NB4 (cell line): Measurements from ENCODE around the gene CILP2.

Experiments
- DNase-seq: peaks from one replicate; pipeline ENCODE4 v3.0.0; 2010; ENCODE audit warnings: low read depth
- H3K4me3 ChIP-seq: one replicate; pipeline ENCODE4 v1.5.1; 2011; ENCODE audit warnings: mild to moderate bottlenecking, low read depth, low read length, moderate library complexity
- MYC ChIP-seq: IDR thresholded peaks from 2 replicates; pipeline ENCODE4 v1.6.1; 2011; ENCODE audit warnings: low read depth, low read length
- POLR2A ChIP-seq: IDR thresholded peaks from 2 replicates; pipeline ENCODE4 v1.6.1; 2011; ENCODE audit warnings: mild to moderate bottlenecking; ENCODE audit not compliant: insufficient read length; ENCODE audit errors: extremely low read depth
- TF ChIP-seq, protein P1 (sequence below): IDR thresholded peaks from one replicate; pipeline ENCODE4 v1.5.1; 2012; ENCODE audit warnings: low read depth, low read length
- TF ChIP-seq, protein P2 (sequence below): IDR thresholded peaks from 2 replicates; pipeline ENCODE4 v1.6.1; 2011; ENCODE audit warnings: low read depth, low read length

The CILP2 gene

DNA sequence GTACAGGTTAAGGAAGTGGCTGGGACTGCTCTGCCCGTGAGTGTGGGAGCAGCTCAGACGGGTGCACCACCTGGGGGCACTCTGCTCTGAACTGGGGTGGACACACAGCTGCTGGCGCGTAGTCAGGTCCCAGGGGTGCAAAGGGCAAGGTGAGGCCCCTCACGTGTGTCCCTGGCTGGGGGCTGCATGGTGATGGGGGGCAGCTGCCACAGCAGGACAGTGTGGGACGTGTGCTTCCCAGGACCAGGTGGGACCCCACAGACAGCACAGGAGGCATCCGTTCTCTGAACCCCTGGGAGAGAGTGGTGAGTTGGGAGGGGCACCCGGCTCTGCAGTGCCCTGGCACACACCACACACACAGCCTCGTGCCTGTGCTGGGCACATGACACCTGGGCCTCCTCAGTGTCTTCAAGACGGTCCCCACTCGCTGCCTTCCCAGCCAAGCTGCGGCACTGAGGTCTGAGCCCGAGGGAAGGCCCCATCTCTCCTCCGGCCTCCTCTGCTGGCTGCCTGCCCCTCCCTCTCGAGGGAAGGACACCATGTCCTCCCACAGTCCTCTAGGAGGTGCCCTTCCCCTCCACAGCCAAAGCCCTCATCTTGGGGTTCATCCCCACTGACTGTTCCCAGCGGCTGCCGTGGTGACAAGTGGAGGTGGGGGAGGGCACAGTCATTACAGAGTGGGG, 24.7 kb downstream of the CILP2 start:
- no peak overlapping the region for H3K4me3 ChIP-seq
- DNase-seq, result peak; percentile 49
- TF ChIP-seq MYC, result no peak
- TF ChIP-seq, protein P1, sequence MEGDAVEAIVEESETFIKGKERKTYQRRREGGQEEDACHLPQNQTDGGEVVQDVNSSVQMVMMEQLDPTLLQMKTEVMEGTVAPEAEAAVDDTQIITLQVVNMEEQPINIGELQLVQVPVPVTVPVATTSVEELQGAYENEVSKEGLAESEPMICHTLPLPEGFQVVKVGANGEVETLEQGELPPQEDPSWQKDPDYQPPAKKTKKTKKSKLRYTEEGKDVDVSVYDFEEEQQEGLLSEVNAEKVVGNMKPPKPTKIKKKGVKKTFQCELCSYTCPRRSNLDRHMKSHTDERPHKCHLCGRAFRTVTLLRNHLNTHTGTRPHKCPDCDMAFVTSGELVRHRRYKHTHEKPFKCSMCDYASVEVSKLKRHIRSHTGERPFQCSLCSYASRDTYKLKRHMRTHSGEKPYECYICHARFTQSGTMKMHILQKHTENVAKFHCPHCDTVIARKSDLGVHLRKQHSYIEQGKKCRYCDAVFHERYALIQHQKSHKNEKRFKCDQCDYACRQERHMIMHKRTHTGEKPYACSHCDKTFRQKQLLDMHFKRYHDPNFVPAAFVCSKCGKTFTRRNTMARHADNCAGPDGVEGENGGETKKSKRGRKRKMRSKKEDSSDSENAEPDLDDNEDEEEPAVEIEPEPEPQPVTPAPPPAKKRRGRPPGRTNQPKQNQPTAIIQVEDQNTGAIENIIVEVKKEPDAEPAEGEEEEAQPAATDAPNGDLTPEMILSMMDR, result peak; percentile 29

DNA sequence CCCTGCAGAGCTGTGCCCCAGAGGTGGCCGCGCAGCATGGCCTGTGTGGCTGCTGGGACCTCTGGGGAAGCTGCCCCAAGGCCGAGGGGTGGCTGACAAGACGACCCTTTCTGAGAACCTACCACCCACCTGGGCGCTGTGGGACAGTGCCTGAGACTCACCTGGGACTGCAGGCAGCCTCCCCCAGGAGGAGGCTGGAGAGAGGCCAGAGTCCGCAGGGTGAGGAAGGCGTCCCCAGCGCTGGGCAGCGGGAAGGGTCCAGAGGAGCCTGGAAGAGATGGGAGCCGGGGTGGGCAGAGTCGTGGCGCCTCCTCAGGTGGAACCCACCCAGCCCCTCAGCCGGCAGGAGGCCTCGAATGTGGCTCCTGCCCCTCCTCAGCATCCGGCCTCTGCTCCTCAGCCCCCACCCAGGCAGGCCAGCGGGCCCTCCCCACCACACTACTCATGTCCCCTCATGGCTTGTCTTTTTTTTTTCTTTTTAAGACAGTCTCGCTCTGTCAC, 25.3 kb downstream of the CILP2 start:
- no peak for DNase-seq
- H3K4me3 ChIP-seq, result no peak overlapping the region
- no peak for TF ChIP-seq POLR2A
- TF ChIP-seq MYC, result no peak
- TF ChIP-seq, protein P1, result no peak
- TF ChIP-seq, protein P2, sequence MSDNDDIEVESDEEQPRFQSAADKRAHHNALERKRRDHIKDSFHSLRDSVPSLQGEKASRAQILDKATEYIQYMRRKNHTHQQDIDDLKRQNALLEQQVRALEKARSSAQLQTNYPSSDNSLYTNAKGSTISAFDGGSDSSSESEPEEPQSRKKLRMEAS, result no peak

DNA sequence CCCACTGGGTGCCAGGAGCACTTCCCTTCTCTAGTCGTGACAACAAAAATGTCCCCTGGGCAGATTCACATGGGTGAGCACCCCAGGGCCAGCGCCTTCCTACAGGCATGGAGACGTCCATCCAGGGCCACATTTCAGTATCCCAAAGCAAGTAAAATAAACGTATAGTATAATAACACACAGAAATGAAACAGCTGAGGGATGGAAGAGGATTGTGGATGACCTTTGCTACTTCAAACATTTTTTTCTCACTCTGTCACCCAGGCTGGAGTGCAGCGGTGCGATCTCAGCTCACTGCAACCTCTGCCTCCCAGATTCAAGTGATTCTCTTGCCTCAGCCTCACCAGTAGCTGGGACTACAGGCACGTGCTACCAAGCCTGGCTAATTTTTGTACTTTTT, 28.2 kb downstream of the CILP2 start:
- TF ChIP-seq, protein P1, result no peak
- TF ChIP-seq, protein P2, result no peak
- TF ChIP-seq MYC (no peak), POLR2A (no peak)
- DNase-seq, result no peak

DNA sequence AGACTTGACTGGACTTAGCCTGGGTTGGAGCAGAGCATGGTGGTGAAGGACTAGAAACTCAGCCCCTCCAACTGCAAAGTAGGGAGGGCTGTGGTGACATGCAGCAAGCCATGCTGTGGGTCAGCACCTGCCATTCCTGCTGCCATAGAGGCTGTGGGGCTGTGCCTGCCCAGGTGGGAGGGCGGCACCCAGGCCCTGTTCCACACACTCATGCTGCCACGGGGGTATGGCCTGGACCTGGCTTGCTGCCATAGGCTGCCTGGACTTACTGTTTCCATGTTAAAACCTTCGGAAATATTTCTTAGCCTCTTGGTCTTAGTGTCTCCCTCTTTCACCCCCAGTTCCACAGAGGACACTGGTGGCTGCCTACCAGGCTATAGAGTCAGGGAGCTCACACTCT, 29.3 kb downstream of the CILP2 start:
- no peak for DNase-seq
- no peak overlapping the region for H3K4me3 ChIP-seq
- TF ChIP-seq MYC, result no peak
- TF ChIP-seq, protein P1, result no peak
- no peak for TF ChIP-seq POLR2A
- TF ChIP-seq, protein P2, result no peak

More for the DNA sequence above, 28.2 kb downstream of the CILP2 start:
- no peak overlapping the region for H3K4me3 ChIP-seq

DNA sequence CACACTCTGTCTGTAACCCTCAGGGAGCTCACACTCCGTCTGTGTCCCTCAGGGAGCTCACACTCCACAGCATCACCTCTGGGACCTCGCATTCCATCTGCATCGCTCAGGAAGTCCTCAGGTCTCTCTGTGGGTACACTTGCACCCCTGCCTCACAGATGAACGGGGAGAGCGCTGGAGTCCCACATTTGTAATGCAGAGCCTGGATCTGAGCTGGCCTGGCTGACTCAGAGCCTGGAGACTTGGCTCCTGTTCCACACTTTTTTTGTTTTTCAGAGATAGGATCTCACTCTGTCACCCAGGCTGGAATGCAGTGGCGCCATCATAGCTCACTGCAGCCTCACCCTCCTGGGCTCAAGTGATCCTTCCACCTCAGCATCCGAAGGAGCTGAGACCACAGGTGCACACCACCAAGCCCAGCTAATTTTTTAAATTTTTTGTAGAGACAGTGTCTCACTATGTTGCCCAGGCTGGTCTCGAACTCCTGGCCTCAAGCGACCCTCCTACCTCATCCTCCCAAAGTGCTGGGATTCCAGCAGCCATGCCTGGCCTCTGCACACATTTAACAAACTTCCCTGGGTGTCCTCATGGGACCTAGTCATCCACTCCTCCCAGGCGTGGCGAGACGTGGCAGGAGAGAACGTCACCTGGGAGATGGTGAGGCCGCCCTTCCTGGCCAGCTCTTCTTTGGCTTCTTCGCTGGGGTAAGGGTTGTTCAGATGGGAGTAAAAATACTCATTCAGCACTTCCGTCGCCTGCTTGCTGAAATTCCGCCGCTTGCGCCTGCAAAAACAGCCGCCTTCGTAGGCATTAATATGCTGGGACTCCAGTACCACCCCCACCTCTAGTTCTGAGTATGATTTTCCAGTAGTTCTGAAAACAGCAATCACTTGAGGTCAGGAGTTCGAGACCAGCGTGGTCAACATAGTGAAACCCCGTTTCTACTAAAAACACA, 31.0 kb downstream of the CILP2 start:
- no peak overlapping the region for H3K4me3 ChIP-seq
- TF ChIP-seq MYC, result no peak
- TF ChIP-seq, protein P1, result no peak
- TF ChIP-seq, protein P2, result no peak
- no peak for TF ChIP-seq POLR2A
- DNase-seq, result no peak
